ENCODE results near the gene RND2. TPM values are rescaled to one million over a fixed set of nuclear protein-coding genes. Genes with fewer than 3 reads are reported as not detected.
A peak's percentile ranks its signal among the peaks of the same experiment; 100 is the strongest.

RND2 gene
- total RNA-seq, 4 donors from 2014 or later, result 2.7 to 3.2 (median 2.8) TPM

- intact Hi-C loops (cut with DNase I), result no loop called here
- H3K27ac ChIP-seq (replicated peaks in 1 of 4), result peak overlapping the region; percentile 47 to 93 (median 86)
- WGBS, result 65% methylated on average over 19 of the region's 19 CpGs
- no peak for DNase-seq (ENCODE audit: extremely low spot score)
- H3K27me3 ChIP-seq, result no peaks in the 10 kb centered on the region
- peaks cover 69 to 81% (median 78%) of the 10 kb centered on the region in 4 donors for H3K4me1 ChIP-seq
- TF ChIP-seq POLR2AphosphoS5 (IDR thresholded peaks at IDR 0.05), result no peak
- TF ChIP-seq EP300 (IDR thresholded peaks at IDR 0.05), result no peak
- TF ChIP-seq POLR2A (IDR thresholded peaks at IDR 0.05; ENCODE audit: low read depth), result no peak
- TF ChIP-seq CTCF (IDR thresholded peaks at IDR 0.05), result no peak
- H3K4me3 ChIP-seq, result no peak overlapping the region
- peaks cover 12 to 53% (median 50%) of the 10 kb centered on the region in 4 donors for H3K36me3 ChIP-seq
- H3K9me3 ChIP-seq, result no peaks in the 10 kb centered on the region
Observed at GRCh38 chr17:43018008-43018853, 6.8 kb upstream of the RND2 start.

GRCh38 chr17:43018932-43019331 lies 6.1 kb upstream of the RND2 start:
- peaks cover 12 to 46% (median 43%) of the 10 kb centered on the region in 4 donors for H3K36me3 ChIP-seq
- no peak for DNase-seq (ENCODE audit: extremely low spot score)
- H3K27me3 ChIP-seq, result no peaks in the 10 kb centered on the region
- intact Hi-C loops (cut with DNase I), result no loop called here
- peaks cover 62 to 74% (median 72%) of the 10 kb centered on the region in 4 donors for H3K4me1 ChIP-seq
- H3K4me3 ChIP-seq, result peak overlapping the region in 1 of 4 donors; percentile 96
- TF ChIP-seq CTCF (IDR thresholded peaks at IDR 0.05) (no peak), EP300 (IDR thresholded peaks at IDR 0.05) (no peak)
- 48% methylated on average over 4 of the region's 4 CpGs for WGBS
- no peaks in the 10 kb centered on the region for H3K9me3 ChIP-seq
- peak overlapping the region; percentile 47 to 93 (median 86) for H3K27ac ChIP-seq (replicated peaks in 1 of 4)

- H3K4me3 ChIP-seq, result peak overlapping the region; percentile 86 to 97 (median 94)
- 32% methylated on average over 7 of the region's 7 CpGs for WGBS
- DNase-seq (ENCODE audit: extremely low spot score), result no peak
- peaks cover 9 to 41% (median 38%) of the 10 kb centered on the region in 4 donors for H3K36me3 ChIP-seq
- H3K27ac ChIP-seq (replicated peaks in 1 of 4), result peak overlapping the region; percentile 85 to 93 (median 88)
- no peaks in the 10 kb centered on the region for H3K27me3 ChIP-seq
- H3K4me1 ChIP-seq, result peaks cover 57 to 74% (median 72%) of the 10 kb centered on the region in 4 donors
- H3K9me3 ChIP-seq, result no peaks in the 10 kb centered on the region
- TF ChIP-seq POLR2A (IDR thresholded peaks at IDR 0.05; ENCODE audit: low read depth) (no peak), POLR2AphosphoS5 (IDR thresholded peaks at IDR 0.05) (no peak), CTCF (IDR thresholded peaks at IDR 0.05) (no peak), EP300 (IDR thresholded peaks at IDR 0.05) (no peak)
- intact Hi-C loops (cut with DNase I), result no loop called here
Observed at GRCh38 chr17:43019418-43019817, 5.6 kb upstream of the RND2 start.

- H3K27ac ChIP-seq (replicated peaks in 1 of 4), result peak overlapping the region; percentile 85 to 93 (median 88)
- peaks cover 50 to 72% (median 70%) of the 10 kb centered on the region in 4 donors for H3K4me1 ChIP-seq
- no peaks in the 10 kb centered on the region for H3K9me3 ChIP-seq
- WGBS, result 58% methylated on average over 6 of the region's 6 CpGs
- intact Hi-C loops (cut with DNase I), result loop anchor here (5.0 kb wide), 1 partner anchor 147 kb away; no protein-coding TSS in a partner anchor
- H3K36me3 ChIP-seq, result peaks cover 9 to 35% (median 33%) of the 10 kb centered on the region in 4 donors
- H3K27me3 ChIP-seq, result no peaks in the 10 kb centered on the region
- peak overlapping the region; percentile 86 to 97 (median 94) for H3K4me3 ChIP-seq
- DNase-seq (ENCODE audit: extremely low spot score), result no peak
- no peak for TF ChIP-seq EP300 (IDR thresholded peaks at IDR 0.05)
- no peak for TF ChIP-seq POLR2AphosphoS5 (IDR thresholded peaks at IDR 0.05)
- no peak for TF ChIP-seq CTCF (IDR thresholded peaks at IDR 0.05)
- no peak for TF ChIP-seq POLR2A (IDR thresholded peaks at IDR 0.05; ENCODE audit: low read depth)
Observed at GRCh38 chr17:43020030-43020621, 4.9 kb upstream of the RND2 start.
